Measurements from ENCODE around the gene MLYCD. TPM values are rescaled to one million over a fixed set of nuclear protein-coding genes. Genes with fewer than 3 reads are reported as not detected.

Gene MLYCD
- total RNA-seq = 10 to 100 TPM in 2 of 3 donors, 1 to 10 TPM in 1; 9.0 to 13.9 (median 12.2) TPM
- long read RNA-seq, donor 1, full-length matches to known transcripts = 79 of 88 reads
- long read RNA-seq, donor 1, partial matches to known transcripts = 1 of 88 reads
- long read RNA-seq, donor 1, other reads (novel, unspliced or antisense) = 8 of 88 reads
- long read RNA-seq, donor 2, partial matches to known transcripts = 2 of 2 reads
- long read RNA-seq, donor 2, other reads (novel, unspliced or antisense) = 0 of 2 reads

GRCh38 chr16:83898463-83899271 is at the start of gene MLYCD:
Gene MLYCD, plus strand, starts transcription at chr16:83899115. Its CDS starts 30 bp downstream, at chr16:83899145.
- TF ChIP-seq CTCF (IDR thresholded peaks at IDR 0.05) = no peak
- peaks cover 5% of the 10 kb centered on the region for H3K4me1 ChIP-seq (ENCODE audit: low read depth)

GRCh38 chr16:83849421-83849820 is 49.5 kb upstream of the MLYCD start:
- no peak for TF ChIP-seq CTCF (IDR thresholded peaks at IDR 0.05)
- Histone ChIP-seq H3K36me3 (ENCODE audit: low read depth) (no peaks in the 10 kb centered on the region), H3K4me3 (no peak overlapping the region), H3K4me1 (ENCODE audit: low read depth) (no peaks in the 10 kb centered on the region), H3K9me3 (no peaks in the 10 kb centered on the region)
- no peak for ATAC-seq
- DNase-seq = no peak
- intact Hi-C loops (cut with DNase I, micrococcal nuclease) = no loop called here

More at GRCh38 chr16:83898463-83899271, at the start of gene MLYCD:
- no peaks in the 10 kb centered on the region for H3K9me3 ChIP-seq
- intact Hi-C loops (cut with DNase I, micrococcal nuclease) = no loop called here
- ATAC-seq = peak; percentile 95
- H3K36me3 ChIP-seq (ENCODE audit: low read depth) = no peaks in the 10 kb centered on the region
- peak within 1 kb of the TSS; percentile 78 for H3K4me3 ChIP-seq
- peak; percentile 84 to 94 (median 90) for DNase-seq

- TF ChIP-seq CTCF (IDR thresholded peaks at IDR 0.05) = no peak
- DNase-seq (no peak), ATAC-seq (no peak)
- H3K36me3 ChIP-seq (ENCODE audit: low read depth) = no peaks in the 10 kb centered on the region
- H3K4me1 ChIP-seq (ENCODE audit: low read depth) = no peaks in the 10 kb centered on the region
- intact Hi-C loops (cut with DNase I, micrococcal nuclease) = no loop called here
- H3K9me3 ChIP-seq = no peaks in the 10 kb centered on the region
- no peak overlapping the region for H3K4me3 ChIP-seq
Observed at GRCh38 chr16:83850947-83851346, 48.0 kb upstream of the MLYCD start.

- H3K4me3 ChIP-seq = no peak overlapping the region
- H3K36me3 ChIP-seq (ENCODE audit: low read depth) = no peaks in the 10 kb centered on the region
- DNase-seq (peak in 1 of 3 donors; percentile 5), ATAC-seq (no peak)
- intact Hi-C loops (cut with DNase I, micrococcal nuclease) = no loop called here
- TF ChIP-seq CTCF (IDR thresholded peaks at IDR 0.05) = no peak
- no peaks in the 10 kb centered on the region for H3K4me1 ChIP-seq (ENCODE audit: low read depth)
- H3K9me3 ChIP-seq = no peaks in the 10 kb centered on the region
Observed at GRCh38 chr16:83851473-83851872, 47.4 kb upstream of the MLYCD start.

GRCh38 chr16:83852774-83853173 is 46.1 kb upstream of the MLYCD start:
- Histone ChIP-seq H3K36me3 (ENCODE audit: low read depth) (no peaks in the 10 kb centered on the region), H3K4me3 (no peak overlapping the region), H3K4me1 (ENCODE audit: low read depth) (no peaks in the 10 kb centered on the region), H3K9me3 (no peaks in the 10 kb centered on the region)
- intact Hi-C loops (cut with DNase I, micrococcal nuclease) = no loop called here
- no peak for TF ChIP-seq CTCF (IDR thresholded peaks at IDR 0.05)
- DNase-seq (no peak), ATAC-seq (no peak)

Data from mucosa of descending colon (tissue), 3 donors.